A673 (cell line): ENCODE measurements around the gene NRG3.

ENCODE experiments used
- EZH2 ChIP-seq: fragments of 200-600 bp; sonication (generic); IDR thresholded peaks from 2 replicates; pipeline ENCODE4 v1.6.1; 2017; ENCODE audit warnings: borderline replicate concordance, low read depth, mild to moderate bottlenecking, mixed read lengths, antibody characterized with exemption, low read length; ENCODE audit not compliant: poor library complexity, severe bottlenecking
- TF ChIP-seq, protein P1 (sequence below): fragments of 300-800, 200-600 bp; sonication (generic); conservative IDR thresholded peaks from 2 replicates; pipeline ENCODE4 v1.5.1; 2017; ENCODE audit warnings: low read depth, mild to moderate bottlenecking, antibody characterized with exemption, low read length, moderate library complexity, mixed read lengths

DNA sequence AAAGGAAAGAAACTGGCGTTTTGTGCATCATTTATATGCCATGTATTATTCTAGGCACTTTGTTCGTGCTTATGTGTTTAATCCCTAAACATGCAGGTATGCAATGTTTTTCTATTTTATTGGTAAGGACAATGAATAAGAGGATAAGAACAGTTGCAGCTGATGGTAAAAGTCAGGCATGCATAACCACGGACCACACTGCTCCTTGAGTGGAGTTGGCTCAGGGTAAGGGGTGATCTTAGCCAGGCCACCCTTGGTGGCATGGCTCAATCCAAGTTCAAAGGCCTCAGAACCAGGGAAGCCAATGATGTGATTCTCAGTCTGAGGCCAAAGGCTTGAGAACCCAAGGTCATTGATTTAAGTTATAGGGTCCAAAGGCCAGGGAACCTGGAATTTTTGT, 1068.1 kb downstream of the NRG3 start:
- no peak for TF ChIP-seq EZH2
- TF ChIP-seq, protein P1, sequence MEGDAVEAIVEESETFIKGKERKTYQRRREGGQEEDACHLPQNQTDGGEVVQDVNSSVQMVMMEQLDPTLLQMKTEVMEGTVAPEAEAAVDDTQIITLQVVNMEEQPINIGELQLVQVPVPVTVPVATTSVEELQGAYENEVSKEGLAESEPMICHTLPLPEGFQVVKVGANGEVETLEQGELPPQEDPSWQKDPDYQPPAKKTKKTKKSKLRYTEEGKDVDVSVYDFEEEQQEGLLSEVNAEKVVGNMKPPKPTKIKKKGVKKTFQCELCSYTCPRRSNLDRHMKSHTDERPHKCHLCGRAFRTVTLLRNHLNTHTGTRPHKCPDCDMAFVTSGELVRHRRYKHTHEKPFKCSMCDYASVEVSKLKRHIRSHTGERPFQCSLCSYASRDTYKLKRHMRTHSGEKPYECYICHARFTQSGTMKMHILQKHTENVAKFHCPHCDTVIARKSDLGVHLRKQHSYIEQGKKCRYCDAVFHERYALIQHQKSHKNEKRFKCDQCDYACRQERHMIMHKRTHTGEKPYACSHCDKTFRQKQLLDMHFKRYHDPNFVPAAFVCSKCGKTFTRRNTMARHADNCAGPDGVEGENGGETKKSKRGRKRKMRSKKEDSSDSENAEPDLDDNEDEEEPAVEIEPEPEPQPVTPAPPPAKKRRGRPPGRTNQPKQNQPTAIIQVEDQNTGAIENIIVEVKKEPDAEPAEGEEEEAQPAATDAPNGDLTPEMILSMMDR: no peak
